GM18867 (cell line): ENCODE data around the gene ENG.
"Not testable (repeated sequence)": the region's sequence is repeated elsewhere in the genome, so short reads cannot be mapped to it uniquely, and the experiment has no call there.

Source experiments
- ATAC-seq: cut with Tn5 transposase; IDR thresholded peaks from one replicate; pipeline ENCODE4 v1.9.1; 2021; ENCODE audit warnings: mild to moderate bottlenecking, moderate library complexity; ENCODE audit not compliant: unreplicated experiment

Gene ENG

GRCh38 chr9:127854184-127854806 lies at the start of gene ENG:
ENG (minus strand) TSS chr9:127854658; CDS start chr9:127854355, 303 bp downstream.
- no peak for ATAC-seq

- no peak for ATAC-seq
Measured at GRCh38 chr9:127903557-127904475, 49.4 kb upstream of the ENG start.

GRCh38 chr9:127899128-127899943 lies 44.9 kb upstream of the ENG start, which contains the start of gene ST6GALNAC6:
ST6GALNAC6 (minus strand) TSS chr9:127899603; CDS start chr9:127897981, 1,622 bp downstream.
- peak; percentile 69 for ATAC-seq

- no peak for ATAC-seq
Measured at GRCh38 chr9:127898433-127899127, 44.1 kb upstream of the ENG start.

GRCh38 chr9:127897193-127897692 lies 42.8 kb upstream of the ENG start:
- no peak for ATAC-seq

GRCh38 chr9:127896395-127897192 lies 42.1 kb upstream of the ENG start:
- no peak for ATAC-seq

- no peak for ATAC-seq
Measured at GRCh38 chr9:127895811-127896210, 41.4 kb upstream of the ENG start.

- no peak for ATAC-seq
Measured at GRCh38 chr9:127893392-127893791, 38.9 kb upstream of the ENG start.

- no peak for ATAC-seq
Measured at GRCh38 chr9:127892831-127893230, 38.4 kb upstream of the ENG start.

- ATAC-seq = no peak
Measured at GRCh38 chr9:127890053-127890452, 35.6 kb upstream of the ENG start.

- no peak for ATAC-seq
Measured at GRCh38 chr9:127887792-127888191, 33.3 kb upstream of the ENG start.

- no peak for ATAC-seq
Measured at GRCh38 chr9:127886401-127886972, 32.0 kb upstream of the ENG start.

- no peak for ATAC-seq
Measured at GRCh38 chr9:127885508-127886281, 31.2 kb upstream of the ENG start.

- no peak for ATAC-seq
Measured at GRCh38 chr9:127884976-127885490, 30.6 kb upstream of the ENG start.

- no peak for ATAC-seq
Measured at GRCh38 chr9:127884427-127884911, 30.0 kb upstream of the ENG start.

GRCh38 chr9:127883959-127884358 lies 29.5 kb upstream of the ENG start:
- ATAC-seq = no peak

GRCh38 chr9:127881715-127882114 lies 27.3 kb upstream of the ENG start:
- not testable (repeated sequence) for ATAC-seq

- no peak for ATAC-seq
Measured at GRCh38 chr9:127880143-127880542, 25.7 kb upstream of the ENG start.
